Hepatocyte (in vitro differentiated cells): ENCODE measurements around the gene GGNBP2.

ENCODE experiments used
- EZH2 ChIP-seq: fragments of 200-600 bp; sonication (generic); IDR thresholded peaks from 2 replicates; pipeline ENCODE4 v1.6.1; 2016; ENCODE audit warnings: antibody characterized with exemption, mild to moderate bottlenecking, borderline replicate concordance
- EZH2phosphoT487 ChIP-seq: fragments of 200-600 bp; sonication (generic); IDR thresholded peaks from one replicate; pipeline ENCODE4 v1.6.1; 2018; ENCODE audit warnings: antibody characterized with exemption, mild to moderate bottlenecking, low read depth, moderate library complexity; ENCODE audit not compliant: unreplicated experiment, severe bottlenecking
- TF ChIP-seq, protein P1 (sequence below): fragments of 200-600 bp; sonication (generic); IDR thresholded peaks from 2 replicates; pipeline ENCODE4 v1.5.1; 2016; ENCODE audit warnings: antibody characterized with exemption, mild to moderate bottlenecking; ENCODE audit not compliant: poor library complexity

DNA sequence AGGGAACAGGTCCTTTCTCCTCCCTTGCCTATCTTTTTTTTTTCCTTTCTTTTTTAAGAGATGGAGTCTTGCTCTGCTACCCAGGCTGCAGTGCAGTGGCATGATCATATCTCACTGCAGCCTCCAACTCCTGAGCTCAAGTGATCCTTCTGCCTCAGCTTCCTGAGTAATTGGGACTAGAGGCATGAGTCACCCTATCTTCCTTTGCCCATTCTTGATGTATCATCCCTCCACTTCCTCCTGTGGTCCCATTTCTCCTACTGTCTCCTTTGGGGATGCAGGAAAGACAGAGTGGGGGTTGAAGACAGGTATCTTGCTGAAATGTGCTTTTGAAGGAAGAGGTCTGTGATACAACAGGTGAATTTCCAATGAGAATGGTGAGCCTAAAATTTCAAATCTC is 15.6 kb upstream of the GGNBP2 start:
- TF ChIP-seq, protein P1, sequence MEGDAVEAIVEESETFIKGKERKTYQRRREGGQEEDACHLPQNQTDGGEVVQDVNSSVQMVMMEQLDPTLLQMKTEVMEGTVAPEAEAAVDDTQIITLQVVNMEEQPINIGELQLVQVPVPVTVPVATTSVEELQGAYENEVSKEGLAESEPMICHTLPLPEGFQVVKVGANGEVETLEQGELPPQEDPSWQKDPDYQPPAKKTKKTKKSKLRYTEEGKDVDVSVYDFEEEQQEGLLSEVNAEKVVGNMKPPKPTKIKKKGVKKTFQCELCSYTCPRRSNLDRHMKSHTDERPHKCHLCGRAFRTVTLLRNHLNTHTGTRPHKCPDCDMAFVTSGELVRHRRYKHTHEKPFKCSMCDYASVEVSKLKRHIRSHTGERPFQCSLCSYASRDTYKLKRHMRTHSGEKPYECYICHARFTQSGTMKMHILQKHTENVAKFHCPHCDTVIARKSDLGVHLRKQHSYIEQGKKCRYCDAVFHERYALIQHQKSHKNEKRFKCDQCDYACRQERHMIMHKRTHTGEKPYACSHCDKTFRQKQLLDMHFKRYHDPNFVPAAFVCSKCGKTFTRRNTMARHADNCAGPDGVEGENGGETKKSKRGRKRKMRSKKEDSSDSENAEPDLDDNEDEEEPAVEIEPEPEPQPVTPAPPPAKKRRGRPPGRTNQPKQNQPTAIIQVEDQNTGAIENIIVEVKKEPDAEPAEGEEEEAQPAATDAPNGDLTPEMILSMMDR, result no peak
- TF ChIP-seq EZH2 (no peak), EZH2phosphoT487 (no peak)
